SU-DHL-6 (cell line): ENCODE measurements around the gene PSMB5.

Experiments
- CTCF ChIP-seq: fragments of 200-600 bp; sonication (generic); IDR thresholded peaks from one replicate; pipeline ENCODE4 v1.5.1; 2017; ENCODE audit warnings: antibody characterized with exemption, mild to moderate bottlenecking, low read length, moderate library complexity; ENCODE audit not compliant: insufficient read depth, poor library complexity, severe bottlenecking
- EZH2phosphoT487 ChIP-seq: fragments of 200-600 bp; sonication (generic), shearing (Covaris generic); conservative IDR thresholded peaks from 2 replicates; pipeline ENCODE4 v1.6.1; 2018; ENCODE audit warnings: mild to moderate bottlenecking, antibody characterized with exemption, low read length, moderate library complexity, mixed read lengths

DNA sequence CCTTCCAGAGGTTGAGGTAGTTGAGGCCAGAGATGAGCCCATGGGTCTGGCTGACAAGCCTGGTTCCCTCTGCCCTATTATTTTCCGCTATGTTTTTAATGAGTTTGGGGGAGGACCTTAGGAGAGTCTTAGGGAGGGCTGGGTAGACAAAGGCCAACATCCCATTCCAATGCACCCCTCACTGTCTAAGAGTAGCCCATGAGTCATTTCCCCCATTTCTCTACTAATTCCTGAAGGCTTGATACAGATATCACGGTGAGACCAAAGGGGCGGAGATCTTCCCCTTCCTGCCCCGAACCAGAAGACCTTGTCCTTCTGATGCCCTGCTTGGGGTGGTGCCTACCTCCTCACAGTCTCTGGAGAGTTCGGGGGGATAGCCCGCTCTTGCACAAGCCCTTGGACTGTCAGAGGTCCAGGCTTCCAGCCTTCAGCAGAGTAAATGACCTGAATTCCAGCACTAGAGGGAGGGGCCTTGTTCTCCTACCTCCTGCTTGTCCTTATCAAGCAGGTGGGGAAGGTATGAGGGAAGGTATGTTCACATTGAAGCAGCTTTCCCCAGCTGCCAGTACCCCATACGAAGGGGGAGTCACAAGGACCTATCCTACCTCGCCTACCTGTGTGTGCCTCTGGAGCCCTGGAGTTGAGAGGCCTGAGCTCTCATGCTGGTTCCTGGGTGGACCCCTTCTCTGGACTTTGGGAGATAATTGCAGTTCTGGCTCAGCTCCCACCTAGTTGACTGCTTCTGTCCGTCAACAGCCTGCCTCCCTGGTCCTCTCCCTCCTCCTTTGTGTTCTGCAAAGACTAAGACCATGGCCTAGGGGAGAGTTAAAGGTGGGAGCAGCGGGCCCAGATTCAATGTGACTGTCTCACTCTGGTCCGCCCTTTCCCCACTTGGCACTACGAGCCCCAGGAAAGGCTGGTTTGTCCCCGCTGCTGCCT is 11.0 kb upstream of the PSMB5 start:
- TF ChIP-seq CTCF (no peak), EZH2phosphoT487 (no peak)
